Myometrial cell (primary cell): ENCODE data around the gene LIMS1. TPM values are rescaled to one million over a fixed set of nuclear protein-coding genes. Genes with fewer than 3 reads are reported as not detected.

Source experiments
- total RNA-seq: library from RNA; depleted of rRNA; stranded (reverse); fragments of >200 nt; gene quantifications from 2 replicates; pipeline ENCODE4 v1.2.3, GENCODE V29; 2015

LIMS1 gene, protein sequence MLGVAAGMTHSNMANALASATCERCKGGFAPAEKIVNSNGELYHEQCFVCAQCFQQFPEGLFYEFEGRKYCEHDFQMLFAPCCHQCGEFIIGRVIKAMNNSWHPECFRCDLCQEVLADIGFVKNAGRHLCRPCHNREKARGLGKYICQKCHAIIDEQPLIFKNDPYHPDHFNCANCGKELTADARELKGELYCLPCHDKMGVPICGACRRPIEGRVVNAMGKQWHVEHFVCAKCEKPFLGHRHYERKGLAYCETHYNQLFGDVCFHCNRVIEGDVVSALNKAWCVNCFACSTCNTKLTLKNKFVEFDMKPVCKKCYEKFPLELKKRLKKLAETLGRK
- 66.3 and 75.0 TPM in 2 replicates for total RNA-seq

DNA sequence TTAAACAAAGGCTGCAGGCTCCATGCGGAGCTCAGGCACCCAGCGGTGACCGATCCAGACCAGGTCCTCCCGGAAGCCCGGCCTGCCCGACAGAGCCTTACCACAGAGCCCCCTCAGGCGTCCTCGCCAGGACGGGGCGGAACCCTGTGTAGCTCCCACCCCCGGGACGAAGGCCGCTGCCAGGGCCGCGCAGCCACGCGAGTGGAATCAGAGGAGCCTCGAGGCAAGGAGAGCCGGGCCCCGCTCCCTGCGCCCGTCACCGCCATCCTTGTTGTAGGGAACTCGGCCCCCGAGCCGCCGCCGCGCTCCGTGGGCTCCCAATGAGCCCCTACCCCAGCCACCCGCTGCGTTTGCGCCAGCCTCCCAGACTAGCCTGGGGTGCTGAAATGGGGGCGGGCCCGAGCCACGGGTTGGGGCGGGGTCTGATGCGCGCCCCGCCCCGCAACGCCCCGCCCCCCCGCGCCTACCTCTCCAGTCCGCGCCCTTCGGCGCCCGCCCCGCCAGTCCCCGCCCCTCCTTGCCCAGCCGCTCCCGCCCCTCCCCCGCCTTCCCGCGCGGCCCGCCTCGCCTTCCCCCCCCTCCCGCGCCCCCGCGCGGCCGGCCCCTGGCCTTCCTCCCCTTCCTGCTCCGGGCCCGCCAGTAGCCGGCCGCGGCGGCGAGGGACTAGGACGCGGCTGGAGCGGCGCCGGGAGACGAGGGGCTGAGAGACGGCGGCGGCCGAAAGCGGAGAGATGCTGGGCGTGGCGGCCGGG is at the start of gene LIMS1:
TSS of gene LIMS1 (plus strand) at position 639 of the 752 bp plus-strand sequence. CDS start at position 732, 93 bp downstream.

DNA sequence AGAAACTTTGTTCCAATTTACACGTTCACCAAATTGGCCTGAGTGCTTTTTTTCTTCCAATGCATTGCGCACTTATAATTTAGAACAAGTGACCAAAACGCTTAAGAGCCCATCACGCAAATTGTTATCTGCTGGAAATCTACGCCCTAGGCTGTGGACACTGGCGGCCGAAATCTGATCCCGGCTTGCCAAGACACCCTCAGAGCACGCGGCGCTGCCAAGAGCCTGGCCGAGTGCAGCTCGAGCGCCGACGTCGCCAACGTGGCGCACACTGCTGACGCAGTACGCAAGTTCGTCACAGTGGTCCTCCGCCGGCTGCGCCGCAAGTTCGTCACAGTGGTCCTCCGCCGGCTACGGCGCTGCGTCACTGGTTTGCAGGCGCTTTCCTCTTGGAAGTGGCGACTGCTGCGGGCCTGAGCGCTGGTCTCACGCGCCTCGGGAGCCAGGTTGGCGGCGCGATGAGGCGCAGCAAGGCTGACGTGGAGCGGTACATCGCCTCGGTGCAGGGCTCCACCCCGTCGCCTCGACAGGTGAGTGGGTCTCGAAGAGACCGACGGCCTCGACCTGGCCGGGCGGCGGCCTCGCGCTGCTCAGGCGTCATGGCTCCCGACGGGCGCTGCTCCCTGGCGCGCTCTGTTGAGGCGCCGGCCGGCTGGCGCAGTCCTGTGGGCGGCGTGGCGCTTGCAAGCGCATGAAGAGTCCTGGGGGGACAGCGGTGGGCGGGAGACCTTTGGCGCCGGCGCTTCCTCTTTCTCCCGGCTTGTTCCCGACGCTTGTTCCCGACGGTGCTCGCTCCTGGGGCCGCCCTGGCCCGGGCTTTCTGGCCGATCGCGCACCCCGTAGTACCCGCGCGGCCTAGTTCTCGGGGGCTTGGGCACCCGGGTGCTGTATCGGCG is 185.1 kb downstream of the LIMS1 start, which contains the start of gene RANBP2:
TSS of gene RANBP2 (plus strand) at position 334 of the 896 bp plus-strand sequence. CDS start at position 459, 125 bp downstream.

Other genes starting within 250 kb of the LIMS1 start
- not detected in 2 replicates for gene SULT1C2, start 245.6 kb upstream of the LIMS1 start, total RNA-seq
- 0.53 TPM in 1 of 2 replicates, not detected in the other for gene SULT1C4, start 156.5 kb upstream of the LIMS1 start, total RNA-seq
- gene GCC2, start 85.3 kb upstream of the LIMS1 start, total RNA-seq, result 5.8 and 12.4 TPM in 2 replicates
- 25.7 and 40.4 TPM in 2 replicates for gene RANBP2, start 185.0 kb downstream of the LIMS1 start, total RNA-seq